SK-N-SH treated with all-trans-retinoic acid at 6 μM for 48 hours (cell line): ENCODE measurements around the gene LTBP1.
A peak's percentile ranks its signal among the peaks of the same experiment; 100 is the strongest.

Source experiments
- ATAC-seq: fragments of 200-7000 bp; cut with Tn5 transposase; 3 replicates; pipeline ENCODE4 v1.9.1; 2020; ENCODE audit warnings: mild to moderate bottlenecking, moderate library complexity
- ARNTL ChIP-seq: fragments of 450-650 bp; formaldehyde crosslinking; IDR thresholded peaks from 2 replicates; pipeline ENCODE4 v1.5.0; 2020; ENCODE audit warnings: low read depth, mild to moderate bottlenecking, moderate library complexity, borderline replicate concordance
- BACH2 ChIP-seq: fragments of 250-450 bp; sonication (Bioruptor Pico); IDR thresholded peaks from 2 replicates; pipeline ENCODE4 v1.9.0; 2021; ENCODE audit warnings: mild to moderate bottlenecking, borderline replicate concordance
- CREB5 ChIP-seq: fragments of 250-450 bp; sonication (Bioruptor Pico); IDR thresholded peaks from 2 replicates; pipeline ENCODE4 v1.5.1; 2020; ENCODE audit warnings: low read depth, mild to moderate bottlenecking, moderate library complexity
- CSDC2 ChIP-seq: fragments of 250-450 bp; sonication (Bioruptor Pico); IDR thresholded peaks from 2 replicates; pipeline ENCODE4 v1.5.0; 2020; ENCODE audit warnings: mild to moderate bottlenecking, moderate library complexity
- CSRNP3 ChIP-seq: fragments of 250-450 bp; sonication (Bioruptor Pico); IDR thresholded peaks from 2 replicates; pipeline ENCODE4 v1.5.1; 2021; ENCODE audit warnings: mild to moderate bottlenecking, moderate library complexity
- ESRRG ChIP-seq: fragments of 250-450 bp; sonication (Bioruptor Pico); IDR thresholded peaks from 2 replicates; pipeline ENCODE4 v1.6.1; 2021; ENCODE audit warnings: mild to moderate bottlenecking
- GLIS3 ChIP-seq: fragments of 250-450 bp; sonication (Bioruptor Pico); IDR thresholded peaks from 2 replicates; pipeline ENCODE4 v1.5.0; 2020; ENCODE audit warnings: mild to moderate bottlenecking, moderate library complexity
- OSR1 ChIP-seq: fragments of 250-450 bp; sonication (Bioruptor Pico); IDR thresholded peaks from 2 replicates; pipeline ENCODE4 v1.8.0; 2022; ENCODE audit warnings: moderate library complexity, mild to moderate bottlenecking, inconsistent platforms
- PATZ1 ChIP-seq: fragments of 250-450 bp; sonication (Bioruptor Pico); IDR thresholded peaks from 2 replicates; pipeline ENCODE4 v1.8.0; 2020; ENCODE audit warnings: mild to moderate bottlenecking, moderate library complexity, borderline replicate concordance
- POU6F1 ChIP-seq: fragments of 250-450 bp; sonication (Bioruptor Pico); IDR thresholded peaks from 2 replicates; pipeline ENCODE4 v1.8.0; 2021; ENCODE audit warnings: low read depth, mild to moderate bottlenecking, moderate library complexity, borderline replicate concordance
- PPARA ChIP-seq: fragments of 250-450 bp; sonication (Bioruptor Pico); IDR thresholded peaks from 2 replicates; pipeline ENCODE4 v1.5.0; 2020; ENCODE audit warnings: mild to moderate bottlenecking, borderline replicate concordance
- RARB ChIP-seq: fragments of 250-450 bp; sonication (Bioruptor Pico); IDR thresholded peaks from 2 replicates; pipeline ENCODE4 v1.8.0; 2021; ENCODE audit warnings: mild to moderate bottlenecking, moderate library complexity
- SNAI2 ChIP-seq: fragments of 250-450 bp; sonication (Bioruptor Pico); IDR thresholded peaks from 2 replicates; pipeline ENCODE4 v1.5.0; 2020; ENCODE audit warnings: mild to moderate bottlenecking, moderate library complexity
- TOX ChIP-seq: fragments of 250-450 bp; sonication (Bioruptor Pico); IDR thresholded peaks from 2 replicates; pipeline ENCODE4 v1.8.0; 2021; ENCODE audit warnings: mild to moderate bottlenecking, moderate library complexity, borderline replicate concordance
- TSHZ2 ChIP-seq: fragments of 250-450 bp; sonication (Bioruptor Pico); IDR thresholded peaks from 2 replicates; pipeline ENCODE4 v1.5.0; 2020; ENCODE audit warnings: mild to moderate bottlenecking, moderate library complexity
- ZC3H10 ChIP-seq: fragments of 250-450 bp; sonication (Bioruptor Pico); IDR thresholded peaks from 2 replicates; pipeline ENCODE4 v1.5.1; 2021; ENCODE audit warnings: mild to moderate bottlenecking, moderate library complexity
- ZFP3 ChIP-seq: fragments of 250-450 bp; sonication (Bioruptor Pico); IDR thresholded peaks from 2 replicates; pipeline ENCODE4 v1.5.0; 2020; ENCODE audit warnings: mild to moderate bottlenecking, moderate library complexity
- ZFP30 ChIP-seq: fragments of 450-650 bp; formaldehyde crosslinking; IDR thresholded peaks from 2 replicates; pipeline ENCODE4 v1.5.0; 2022; ENCODE audit warnings: mild to moderate bottlenecking, moderate library complexity
- ZNF565 ChIP-seq: fragments of 450-650 bp; formaldehyde crosslinking; conservative IDR thresholded peaks from 2 replicates; pipeline ENCODE4 v1.5.0; 2020; ENCODE audit warnings: low read depth, mild to moderate bottlenecking, moderate library complexity
- ZNF70 ChIP-seq: fragments of 450-650 bp; formaldehyde crosslinking; IDR thresholded peaks from 2 replicates; pipeline ENCODE4 v1.5.0; 2020; ENCODE audit warnings: mild to moderate bottlenecking, moderate library complexity

The LTBP1 gene

GRCh38 chr2:33023728-33024500, 77.2 kb downstream of the LTBP1 start:
- peak; percentile 3; the same call in 2 of the 3 replicates for ATAC-seq
- TF ChIP-seq CSRNP3 (no peak), CSDC2 (CRISPR knock-in tag) (peak; percentile 21; the same call in 1 of the 2 replicates), ZNF565 (CRISPR knock-in tag) (no peak), CREB5 (CRISPR knock-in tag) (peak; percentile 46), ARNTL (no peak), GLIS3 (no peak)

- TF ChIP-seq CREB5 (CRISPR knock-in tag) (no peak), ARNTL (no peak), ZFP30 (CRISPR knock-in tag) (no peak), TSHZ2 (no peak), PPARA (CRISPR knock-in tag) (no peak), RARB (no peak), ZNF70 (no peak), GLIS3 (no peak), TOX (CRISPR knock-in tag) (no peak)
These were observed 78.0 kb downstream of the LTBP1 start for GRCh38 chr2:33024758-33025157.

GRCh38 chr2:33029459-33029858, 82.7 kb downstream of the LTBP1 start:
- TF ChIP-seq ZNF70, result no peak
- no peak for TF ChIP-seq TOX (CRISPR knock-in tag)
- no peak for TF ChIP-seq CREB5 (CRISPR knock-in tag)
- TF ChIP-seq ESRRG (CRISPR knock-in tag), result no peak
- no peak for TF ChIP-seq SNAI2 (CRISPR knock-in tag)
- no peak for TF ChIP-seq ZFP30 (CRISPR knock-in tag)
- no peak for TF ChIP-seq PATZ1 (CRISPR knock-in tag)
- TF ChIP-seq TSHZ2, result no peak
- no peak for TF ChIP-seq ZC3H10 (CRISPR knock-in tag)
- TF ChIP-seq OSR1 (CRISPR knock-in tag), result no peak
- TF ChIP-seq CSRNP3, result no peak
- no peak for TF ChIP-seq POU6F1 (CRISPR knock-in tag)
- TF ChIP-seq ZFP3, result no peak
- no peak for TF ChIP-seq RARB
- no peak for TF ChIP-seq BACH2
- ATAC-seq, result no peak

More at GRCh38 chr2:33024758-33025157, 78.0 kb downstream of the LTBP1 start:
- no peak for ATAC-seq
